HCT116 (cell line): ENCODE measurements around the gene NAA15. TPM values are rescaled to one million over a fixed set of nuclear protein-coding genes. Genes with fewer than 3 reads are reported as not detected.

Experiments used
- ATAC-seq: fragments of 200-7000 bp; cut with Tn5 transposase; 2 replicates; pipeline ENCODE4 v1.9.1; 2020; ENCODE audit warnings: mild to moderate bottlenecking, moderate library complexity
- BruUV-seq: library from RNA; stranded (reverse); fragments of 400-500 nt; replicated peaks from 2 replicates; lab custom pipeline; 2021; lab: Mats Ljungman, UMichigan
- CTCF ChIA-PET: fragments of 300-600 bp; sonication (Branson Sonifier 250); formaldehyde crosslinking; loops from one replicate; lab custom pipeline; 2021; ENCODE audit warnings: antibody characterized with exemption; lab: Charles Lee
- POLR2A ChIA-PET: fragments of 300-600, 350-600 bp; sonication (Branson Sonifier 250); formaldehyde crosslinking; loops from one replicate; lab custom pipeline; 2021; ENCODE audit warnings: antibody characterized with exemption; lab: Charles Lee
- RAD21 ChIA-PET, 2 experiments: fragments of 300-600 bp; sonication (Branson Sonifier 250); formaldehyde crosslinking; loops; one replicate each; lab custom pipeline; 2023; ENCODE audit warnings: low total read pairs in 2 of 2; ENCODE audit not compliant: uncharacterized antibody in 2 of 2, unreplicated experiment in 2 of 2, low non-redundant PET in 1 of 2; lab: Charles Lee
- DNase-seq: peaks from one replicate; pipeline ENCODE4 v3.0.0-alpha.2; 2010; ENCODE audit warnings: low read depth, low spot score
- H2AFZ ChIP-seq: fragments of 200-600 bp; shearing (Covaris generic), sonication (generic); 2 replicates; pipeline ENCODE4 v1.6.1; 2017; ENCODE audit warnings: low read depth, mixed run types, mixed read lengths, antibody characterized with exemption, low read length; ENCODE audit not compliant: poor library complexity, severe bottlenecking
- H3K27ac ChIP-seq: 2 replicates; pipeline ENCODE4 v1.5.1; 2012; ENCODE audit warnings: low read depth, low read length
- H3K27me3 ChIP-seq: fragments of 200-600 bp; sonication (generic); 2 replicates; pipeline ENCODE4 v1.6.1; 2016; ENCODE audit warnings: mixed run types, low read length, mixed read lengths; ENCODE audit not compliant: insufficient read depth
- H3K36me3 ChIP-seq, 2 experiments: fragments of 200-500 bp in 1 of 2; fragments of 200-600 bp in 1 of 2; sonication (Bioruptor generic) in 1 of 2; sonication (generic) in 1 of 2; 2 replicates each; pipeline versions ENCODE4 v1.5.1 to v1.6.1; 2014 to 2016; ENCODE audit warnings: low read length in 2 of 2, inconsistent platforms in 1 of 2, mixed read lengths in 1 of 2, mixed run types in 1 of 2; ENCODE audit not compliant: insufficient read depth in 2 of 2, control insufficient read depth in 1 of 2
- H3K4me1 ChIP-seq, 2 experiments: fragments of 200-600 bp in 1 of 2; sonication (generic) in 1 of 2; 2 replicates each; pipeline versions ENCODE4 v1.5.1 to v1.6.1; 2012 to 2017; ENCODE audit warnings: low read length in 2 of 2, inconsistent platforms in 1 of 2, mild to moderate bottlenecking in 1 of 2, mixed read lengths in 1 of 2, mixed run types in 1 of 2, moderate library complexity in 1 of 2; ENCODE audit not compliant: insufficient read depth in 2 of 2, control insufficient read depth in 1 of 2
- H3K4me2 ChIP-seq: fragments of 200-600 bp; sonication (generic); 2 replicates; pipeline ENCODE4 v1.6.1; 2017; ENCODE audit warnings: mixed run types, low read length, mixed read lengths
- H3K4me3 ChIP-seq, 2 experiments: fragments of 200-600 bp in 1 of 2; sonication (generic) in 1 of 2; replicated peaks in 1 of 2; 2 replicates each; pipeline ENCODE4 v1.5.1; 2011 to 2016; ENCODE audit warnings: low read length in 2 of 2, control low read depth in 1 of 2, low read depth in 1 of 2, mild to moderate bottlenecking in 1 of 2, mixed read lengths in 1 of 2, mixed run types in 1 of 2
- H3K79me2 ChIP-seq: fragments of 200-600 bp; sonication (generic); 2 replicates; pipeline ENCODE4 v1.6.1; 2017; ENCODE audit warnings: mild to moderate bottlenecking, mixed run types, low read length, moderate library complexity, mixed read lengths; ENCODE audit not compliant: insufficient read depth
- H3K9ac ChIP-seq: fragments of 200-600 bp; sonication (generic); 2 replicates; pipeline ENCODE4 v1.6.1; 2016; ENCODE audit warnings: low read length, mixed read lengths
- H3K9me2 ChIP-seq: fragments of 200-600 bp; sonication (generic), shearing (Covaris generic); 2 replicates; pipeline ENCODE4 v1.6.1; 2017; ENCODE audit warnings: mixed run types, mild to moderate bottlenecking, moderate library complexity; ENCODE audit not compliant: insufficient read depth
- H3K9me3 ChIP-seq, 2 experiments: fragments of 200-500 bp in 1 of 2; fragments of 200-600 bp in 1 of 2; sonication (Bioruptor generic) in 1 of 2; sonication (generic) in 1 of 2; 2 replicates each; pipeline ENCODE4 v1.6.1; 2014 to 2017; ENCODE audit warnings: low read length in 2 of 2, mixed read lengths in 2 of 2, inconsistent platforms in 1 of 2, low read depth in 1 of 2, mild to moderate bottlenecking in 1 of 2, mixed run types in 1 of 2, moderate library complexity in 1 of 2; ENCODE audit not compliant: control insufficient read depth in 1 of 2, insufficient read depth in 1 of 2
- H4K20me1 ChIP-seq: fragments of 200-600 bp; sonication (generic), shearing (Covaris generic); 2 replicates; pipeline ENCODE4 v1.6.1; 2017; ENCODE audit warnings: mixed run types, mild to moderate bottlenecking, moderate library complexity; ENCODE audit not compliant: insufficient read depth
- EGR1 ChIP-seq: IDR thresholded peaks from 2 replicates; pipeline ENCODE4 v1.6.1; 2012; ENCODE audit warnings: low read depth
- EZH2 ChIP-seq: fragments of 200-600 bp; sonication (generic); IDR thresholded peaks from 2 replicates; pipeline ENCODE4 v1.6.1; 2017; ENCODE audit warnings: antibody characterized with exemption, mixed run types
- EZH2phosphoT487 ChIP-seq: fragments of 200-600 bp; IDR thresholded peaks from 2 replicates; pipeline ENCODE4 v1.6.1; 2018; ENCODE audit warnings: antibody characterized with exemption, borderline replicate concordance
- FOSL1 ChIP-seq: IDR thresholded peaks from 2 replicates; pipeline ENCODE4 v1.6.1; 2012; ENCODE audit warnings: low read depth
- POLR2A ChIP-seq: IDR thresholded peaks from 2 replicates; pipeline ENCODE4 v1.7.0; 2011; ENCODE audit warnings: borderline replicate concordance; ENCODE audit not compliant: insufficient read depth, insufficient read length; ENCODE audit errors: extremely low read depth
- RAD21 ChIP-seq: IDR thresholded peaks from 2 replicates; pipeline ENCODE4 v1.6.1; 2012; ENCODE audit warnings: low read depth, mild to moderate bottlenecking
- SIN3A ChIP-seq: IDR thresholded peaks from 2 replicates; pipeline ENCODE4 v1.6.1; 2012; ENCODE audit warnings: low read depth
- TCF7L2 ChIP-seq: IDR thresholded peaks from 2 replicates; pipeline ENCODE4 v1.7.0; 2011; ENCODE audit warnings: borderline replicate concordance, inconsistent platforms; ENCODE audit not compliant: insufficient read depth, insufficient read length; ENCODE audit errors: extremely low read depth
- ZFX ChIP-seq: fragments of 450-650 bp; IDR thresholded peaks from 2 replicates; pipeline ENCODE4 v1.6.1; 2017
- ZNF274 ChIP-seq: fragments of 200-500 bp; sonication (Bioruptor generic); IDR thresholded peaks from 2 replicates; pipeline ENCODE4 v1.6.1; 2014; ENCODE audit warnings: mild to moderate bottlenecking, low read depth, low read length, inconsistent platforms
- intact Hi-C: fragments of 100-400 bp; cut with micrococcal nuclease; formaldehyde crosslinking; loops from 2 replicates; pipeline ENCODE4 v1.10.0; 2022
- total RNA-seq: library from RNA; stranded (reverse); gene quantifications from one replicate; pipeline ENCODE4 v1.2.1, GENCODE V29; 2021; ENCODE audit not compliant: unreplicated experiment
- TF ChIP-seq, protein P1 (sequence below): IDR thresholded peaks from 2 replicates; pipeline ENCODE4 v1.6.1; 2012
- TF ChIP-seq, protein P2 (sequence below): IDR thresholded peaks from 2 replicates; pipeline ENCODE4 v1.6.1; 2012
- TF ChIP-seq, protein P3 (sequence below): IDR thresholded peaks from 2 replicates; pipeline ENCODE4 v1.6.1; 2011; ENCODE audit warnings: mild to moderate bottlenecking, low read length, moderate library complexity; ENCODE audit not compliant: insufficient replicate concordance; ENCODE audit errors: extremely low read depth
- TF ChIP-seq, protein P4 (sequence below), 3 experiments: fragments of 200-600 bp in 1 of 3; sonication (generic) in 1 of 3; IDR thresholded peaks in 2 of 3; conservative IDR thresholded peaks in 1 of 3; 2 replicates each; pipeline ENCODE4 v1.5.1; 2012 to 2017; ENCODE audit warnings: low read depth in 2 of 3, low read length in 2 of 3, antibody characterized with exemption in 1 of 3, borderline replicate concordance in 1 of 3, control low read depth in 1 of 3, mild to moderate bottlenecking in 1 of 3, mixed read lengths in 1 of 3, mixed run types in 1 of 3, moderate library complexity in 1 of 3; ENCODE audit not compliant: insufficient read depth in 1 of 3

NAA15 gene
- total RNA-seq, 1 experiment from 2014 or later, result 79.7 TPM

DNA sequence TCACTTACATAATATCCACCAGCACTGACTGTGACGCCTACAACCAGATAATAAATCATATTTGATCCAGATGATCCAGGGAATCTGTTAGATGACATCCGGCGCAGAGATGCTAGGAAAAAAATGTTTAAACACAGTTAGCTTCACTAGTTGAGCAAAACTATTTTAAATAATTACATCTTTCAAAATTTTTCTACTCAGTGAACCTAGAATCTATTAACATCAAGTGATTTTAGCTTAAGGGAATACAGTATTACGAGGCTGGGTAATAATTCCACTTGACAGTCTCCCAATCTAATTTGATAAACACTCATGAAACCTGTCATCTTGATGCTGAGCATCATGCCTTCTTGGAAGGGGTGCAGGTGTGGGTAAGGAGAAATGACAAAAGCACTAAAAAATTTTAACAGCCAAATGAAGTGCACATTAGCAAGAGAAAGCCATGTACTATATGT lies 26.0 kb upstream of the NAA15 start:
- Histone ChIP-seq H3K4me2 (no peak overlapping the region), H3K4me1 (no peaks in the 10 kb centered on the region), H3K79me2 (no peaks in the 10 kb centered on the region), H3K4me3 (no peak overlapping the region), H2AFZ (no peak overlapping the region), H3K9me2 (no peaks in the 10 kb centered on the region), H3K27ac (no peak overlapping the region), H4K20me1 (no peaks in the 10 kb centered on the region), H3K9ac (no peak overlapping the region), H3K27me3 (no peaks in the 10 kb centered on the region), H3K36me3 (no peaks in the 10 kb centered on the region), H3K9me3 (no peaks in the 10 kb centered on the region)
- ChIA-PET CTCF (interaction anchor here (1.0 to 1.3 kb wide), 2 partner anchors 11 to 21 kb away, joined by 3 read pairs; no protein-coding TSS in a partner anchor), RAD21 (no interaction called here), POLR2A (no interaction called here)
- BruUV-seq, result no TSS peak
- intact Hi-C loops, result no loop called here
- TF ChIP-seq ZNF274 (no peak), SIN3A (no peak), ZFX (no peak), POLR2A (no peak)
- TF ChIP-seq, protein P1, sequence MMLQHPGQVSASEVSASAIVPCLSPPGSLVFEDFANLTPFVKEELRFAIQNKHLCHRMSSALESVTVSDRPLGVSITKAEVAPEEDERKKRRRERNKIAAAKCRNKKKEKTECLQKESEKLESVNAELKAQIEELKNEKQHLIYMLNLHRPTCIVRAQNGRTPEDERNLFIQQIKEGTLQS, result no peak
- DNase-seq, result no peak
- no peak for ATAC-seq

DNA sequence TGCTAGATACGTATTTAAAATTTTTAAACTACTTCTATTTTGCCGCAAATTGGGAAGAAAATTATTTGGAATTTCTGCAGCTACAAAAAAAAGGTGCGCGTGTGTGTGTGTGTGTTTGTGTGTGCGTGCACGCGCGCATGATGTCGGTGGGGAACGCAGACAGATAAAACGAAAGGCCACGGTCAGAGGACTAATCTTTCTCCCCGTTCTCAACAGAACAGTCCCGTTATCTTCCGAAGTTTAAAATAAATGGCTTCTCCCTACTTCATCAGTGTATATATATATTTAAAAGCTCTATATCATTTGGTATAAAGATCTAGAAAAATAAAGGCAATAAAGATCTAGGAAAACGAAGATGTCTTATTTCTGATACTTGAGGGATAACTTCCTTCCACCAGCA lies 22.8 kb upstream of the NAA15 start:
- Histone ChIP-seq H3K27ac (no peak overlapping the region), H3K79me2 (no peaks in the 10 kb centered on the region), H3K4me3 (no peak overlapping the region), H3K9ac (no peak overlapping the region), H3K4me2 (no peak overlapping the region), H2AFZ (no peak overlapping the region), H3K36me3 (no peaks in the 10 kb centered on the region), H3K9me2 (no peaks in the 10 kb centered on the region), H3K4me1 (no peaks in the 10 kb centered on the region), H3K27me3 (no peaks in the 10 kb centered on the region), H4K20me1 (no peaks in the 10 kb centered on the region), H3K9me3 (no peaks in the 10 kb centered on the region)
- no TSS peak for BruUV-seq
- ATAC-seq (no peak), DNase-seq (no peak)
- intact Hi-C loops, result no loop called here
- ChIA-PET RAD21 (no interaction called here), CTCF (no interaction called here), POLR2A (no interaction called here)
- TF ChIP-seq POLR2A (no peak), SIN3A (no peak), EZH2phosphoT487 (no peak), EZH2 (no peak), EGR1 (no peak), FOSL1 (no peak), RAD21 (no peak), TCF7L2 (no peak)
- TF ChIP-seq, protein P2, sequence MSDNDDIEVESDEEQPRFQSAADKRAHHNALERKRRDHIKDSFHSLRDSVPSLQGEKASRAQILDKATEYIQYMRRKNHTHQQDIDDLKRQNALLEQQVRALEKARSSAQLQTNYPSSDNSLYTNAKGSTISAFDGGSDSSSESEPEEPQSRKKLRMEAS, result no peak
- TF ChIP-seq, protein P1, result no peak
- TF ChIP-seq, protein P3, sequence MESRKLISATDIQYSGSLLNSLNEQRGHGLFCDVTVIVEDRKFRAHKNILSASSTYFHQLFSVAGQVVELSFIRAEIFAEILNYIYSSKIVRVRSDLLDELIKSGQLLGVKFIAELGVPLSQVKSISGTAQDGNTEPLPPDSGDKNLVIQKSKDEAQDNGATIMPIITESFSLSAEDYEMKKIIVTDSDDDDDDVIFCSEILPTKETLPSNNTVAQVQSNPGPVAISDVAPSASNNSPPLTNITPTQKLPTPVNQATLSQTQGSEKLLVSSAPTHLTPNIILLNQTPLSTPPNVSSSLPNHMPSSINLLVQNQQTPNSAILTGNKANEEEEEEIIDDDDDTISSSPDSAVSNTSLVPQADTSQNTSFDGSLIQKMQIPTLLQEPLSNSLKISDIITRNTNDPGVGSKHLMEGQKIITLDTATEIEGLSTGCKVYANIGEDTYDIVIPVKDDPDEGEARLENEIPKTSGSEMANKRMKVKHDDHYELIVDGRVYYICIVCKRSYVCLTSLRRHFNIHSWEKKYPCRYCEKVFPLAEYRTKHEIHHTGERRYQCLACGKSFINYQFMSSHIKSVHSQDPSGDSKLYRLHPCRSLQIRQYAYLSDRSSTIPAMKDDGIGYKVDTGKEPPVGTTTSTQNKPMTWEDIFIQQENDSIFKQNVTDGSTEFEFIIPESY, result no peak
- TF ChIP-seq, protein P4, sequence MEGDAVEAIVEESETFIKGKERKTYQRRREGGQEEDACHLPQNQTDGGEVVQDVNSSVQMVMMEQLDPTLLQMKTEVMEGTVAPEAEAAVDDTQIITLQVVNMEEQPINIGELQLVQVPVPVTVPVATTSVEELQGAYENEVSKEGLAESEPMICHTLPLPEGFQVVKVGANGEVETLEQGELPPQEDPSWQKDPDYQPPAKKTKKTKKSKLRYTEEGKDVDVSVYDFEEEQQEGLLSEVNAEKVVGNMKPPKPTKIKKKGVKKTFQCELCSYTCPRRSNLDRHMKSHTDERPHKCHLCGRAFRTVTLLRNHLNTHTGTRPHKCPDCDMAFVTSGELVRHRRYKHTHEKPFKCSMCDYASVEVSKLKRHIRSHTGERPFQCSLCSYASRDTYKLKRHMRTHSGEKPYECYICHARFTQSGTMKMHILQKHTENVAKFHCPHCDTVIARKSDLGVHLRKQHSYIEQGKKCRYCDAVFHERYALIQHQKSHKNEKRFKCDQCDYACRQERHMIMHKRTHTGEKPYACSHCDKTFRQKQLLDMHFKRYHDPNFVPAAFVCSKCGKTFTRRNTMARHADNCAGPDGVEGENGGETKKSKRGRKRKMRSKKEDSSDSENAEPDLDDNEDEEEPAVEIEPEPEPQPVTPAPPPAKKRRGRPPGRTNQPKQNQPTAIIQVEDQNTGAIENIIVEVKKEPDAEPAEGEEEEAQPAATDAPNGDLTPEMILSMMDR (IDR thresholded peaks at IDR 0.05 in 2 of 3, conservative IDR thresholded peaks at IDR 0.05 in 1 of 3; ENCODE audit: borderline replicate concordance in 1 of 3, insufficient read depth in 1 of 3, low read depth in 2 of 3, low read length in 2 of 3), result no peak
